AG04450 (cell line): ENCODE data around the gene TINCR. TPM values are rescaled to one million over a fixed set of nuclear protein-coding genes. Genes with fewer than 3 reads are reported as not detected.

ENCODE experiments used
- CTCF ChIA-PET: fragments of 300-600, 350-600 bp; formaldehyde crosslinking; extraction: SDS; loops from one replicate; lab custom pipeline; 2022; ENCODE audit warnings: antibody characterized with exemption, inconsistent platforms; lab: Charles Lee
- POLR2A ChIA-PET: fragments of 350-600 bp; formaldehyde crosslinking; extraction: SDS; loops from one replicate; lab custom pipeline; 2021; ENCODE audit warnings: antibody characterized with exemption, inconsistent platforms; lab: Yijun Ruan, JAX
- DNase-seq: peaks from one replicate; pipeline ENCODE4 v3.0.0-alpha.2; 2011; ENCODE audit warnings: low read depth, low spot score
- H3K27ac ChIP-seq: one replicate; pipeline ENCODE4 v1.5.1; 2012; ENCODE audit warnings: low read depth, low read length, control low read depth
- H3K27me3 ChIP-seq: one replicate; pipeline ENCODE4 v1.6.0; 2012; ENCODE audit warnings: low read length; ENCODE audit not compliant: control insufficient read depth, insufficient read depth
- H3K4me3 ChIP-seq: 2 replicates; pipeline ENCODE4 v1.5.1; 2011; ENCODE audit warnings: mild to moderate bottlenecking, low read depth, low read length, control low read depth
- H3K9me3 ChIP-seq: 2 replicates; pipeline ENCODE4 v1.5.1; 2012; ENCODE audit warnings: low read length; ENCODE audit not compliant: control insufficient read depth, insufficient read depth
- polyA plus RNA-seq: library from polyadenylated mRNA; depleted of rRNA; stranded (reverse); fragments of >200 nt; gene quantifications from 2 replicates; pipeline ENCODE4 v1.2.3, GENCODE V29; 2011
- TF ChIP-seq, protein P1 (sequence below): IDR thresholded peaks from 2 replicates; pipeline ENCODE4 v1.5.1; 2011; ENCODE audit warnings: low read depth, low read length, control low read depth, inconsistent platforms

Gene TINCR
- polyA plus RNA-seq, 1 experiment = 0.04 TPM

DNA sequence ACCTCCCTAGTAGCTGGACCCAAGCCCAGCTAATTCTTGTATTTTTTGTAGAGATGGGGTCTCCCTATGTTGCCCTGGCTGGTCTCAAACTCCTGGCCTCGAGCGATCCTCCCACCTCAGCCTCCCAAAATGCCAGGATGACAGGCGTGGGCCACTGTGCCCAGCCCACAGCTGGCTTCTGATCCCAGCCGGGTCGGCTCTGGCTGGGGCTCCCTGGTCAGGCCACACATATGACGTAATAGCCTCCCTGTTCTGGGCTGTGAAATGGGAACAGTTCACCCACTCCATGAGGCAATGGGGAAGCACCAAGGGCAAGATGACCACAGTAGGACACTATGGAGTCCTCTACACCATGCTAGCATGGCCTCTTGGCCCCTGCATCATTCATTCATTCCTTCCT lies 41.1 kb downstream of the TINCR start:
- Histone ChIP-seq H3K27ac (no peak overlapping the region), H3K27me3 (peaks cover 7% of the 10 kb centered on the region), H3K9me3 (no peaks in the 10 kb centered on the region), H3K4me3 (no peak overlapping the region)
- POLR2A ChIA-PET = no interaction called here
- CTCF ChIA-PET = no interaction called here
- TF ChIP-seq, protein P1, sequence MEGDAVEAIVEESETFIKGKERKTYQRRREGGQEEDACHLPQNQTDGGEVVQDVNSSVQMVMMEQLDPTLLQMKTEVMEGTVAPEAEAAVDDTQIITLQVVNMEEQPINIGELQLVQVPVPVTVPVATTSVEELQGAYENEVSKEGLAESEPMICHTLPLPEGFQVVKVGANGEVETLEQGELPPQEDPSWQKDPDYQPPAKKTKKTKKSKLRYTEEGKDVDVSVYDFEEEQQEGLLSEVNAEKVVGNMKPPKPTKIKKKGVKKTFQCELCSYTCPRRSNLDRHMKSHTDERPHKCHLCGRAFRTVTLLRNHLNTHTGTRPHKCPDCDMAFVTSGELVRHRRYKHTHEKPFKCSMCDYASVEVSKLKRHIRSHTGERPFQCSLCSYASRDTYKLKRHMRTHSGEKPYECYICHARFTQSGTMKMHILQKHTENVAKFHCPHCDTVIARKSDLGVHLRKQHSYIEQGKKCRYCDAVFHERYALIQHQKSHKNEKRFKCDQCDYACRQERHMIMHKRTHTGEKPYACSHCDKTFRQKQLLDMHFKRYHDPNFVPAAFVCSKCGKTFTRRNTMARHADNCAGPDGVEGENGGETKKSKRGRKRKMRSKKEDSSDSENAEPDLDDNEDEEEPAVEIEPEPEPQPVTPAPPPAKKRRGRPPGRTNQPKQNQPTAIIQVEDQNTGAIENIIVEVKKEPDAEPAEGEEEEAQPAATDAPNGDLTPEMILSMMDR = no peak
- DNase-seq = no peak

DNA sequence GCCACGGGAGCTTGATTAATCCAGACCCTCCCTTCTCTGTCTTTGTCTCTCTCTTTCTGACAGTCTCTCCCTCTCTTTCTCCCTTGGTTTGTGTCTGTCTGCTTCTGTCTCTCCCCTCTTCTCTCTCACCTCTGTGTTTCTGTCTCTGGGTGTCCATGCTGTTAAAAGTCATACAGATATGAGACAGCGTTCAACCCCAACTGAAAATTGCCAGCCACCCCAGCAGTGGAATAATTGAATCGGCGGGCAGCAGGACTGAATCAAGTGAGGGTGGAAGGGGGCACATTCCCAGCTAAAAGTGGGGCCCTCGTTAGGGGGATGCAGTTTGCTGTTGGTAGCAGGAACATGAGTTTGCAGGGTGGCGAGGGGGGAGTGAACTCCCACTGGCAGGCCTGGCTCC lies 43.7 kb downstream of the TINCR start:
- H3K9me3 ChIP-seq = peaks cover 3% of the 10 kb centered on the region; the same call in 1 of the 2 replicates
- H3K27me3 ChIP-seq = peaks cover 4% of the 10 kb centered on the region
- ChIA-PET CTCF (no interaction called here), POLR2A (no interaction called here)
- TF ChIP-seq, protein P1 = no peak
- no peak for DNase-seq
- no peak overlapping the region for H3K27ac ChIP-seq
- H3K4me3 ChIP-seq = no peak overlapping the region

DNA sequence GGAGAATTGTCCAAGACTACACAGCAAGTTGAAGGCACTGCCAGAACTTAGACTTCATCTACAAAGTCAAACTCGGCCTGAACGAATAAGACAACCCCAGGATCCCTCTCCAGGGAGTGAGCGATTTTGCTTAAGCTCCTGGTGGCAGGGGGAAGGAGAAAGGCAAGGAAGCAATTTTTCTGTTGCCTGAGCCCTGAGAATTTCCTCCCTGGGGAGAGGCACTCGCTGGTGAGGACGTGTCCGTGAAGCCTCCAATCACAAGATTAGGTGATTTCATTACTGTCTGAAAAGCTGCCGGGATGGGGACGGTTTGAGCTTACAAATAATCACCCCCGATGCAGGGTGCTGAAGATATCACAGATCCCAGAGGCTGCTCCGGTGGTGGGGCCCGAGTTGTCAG lies 45.6 kb downstream of the TINCR start:
- no peak for DNase-seq
- Histone ChIP-seq H3K27me3 (peaks cover 2% of the 10 kb centered on the region), H3K9me3 (peaks cover 3% of the 10 kb centered on the region; the same call in 1 of the 2 replicates), H3K27ac (no peak overlapping the region), H3K4me3 (no peak overlapping the region)
- ChIA-PET CTCF (interaction anchor here (0.7 kb wide), 1 partner anchor 16 kb away, joined by 3 read pairs; no protein-coding TSS in a partner anchor), POLR2A (interaction anchor here (0.6 kb wide), 1 partner anchor 46 kb away, joined by 5 read pairs; no protein-coding TSS in a partner anchor)
- TF ChIP-seq, protein P1 = no peak

DNA sequence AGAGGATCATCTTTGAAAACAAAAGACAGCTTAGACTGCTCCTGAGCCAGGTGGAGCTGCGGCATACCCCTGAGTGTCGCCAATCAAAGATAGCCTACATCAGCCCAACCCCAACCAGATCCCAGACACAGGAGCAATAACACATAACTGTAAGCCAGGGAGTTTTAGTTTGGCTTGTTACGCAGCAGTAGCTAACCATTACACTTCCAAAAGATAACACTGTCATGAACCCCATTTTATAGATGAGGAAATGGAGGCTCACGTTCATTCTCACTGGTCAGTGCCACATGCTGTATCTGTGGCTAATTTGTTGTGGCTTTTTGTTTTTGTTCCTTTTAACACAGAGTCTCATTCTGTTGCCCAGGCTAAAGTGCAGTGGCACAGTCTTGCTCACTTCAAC lies 47.3 kb downstream of the TINCR start:
- DNase-seq = no peak
- ChIA-PET POLR2A (no interaction called here), CTCF (no interaction called here)

DNA sequence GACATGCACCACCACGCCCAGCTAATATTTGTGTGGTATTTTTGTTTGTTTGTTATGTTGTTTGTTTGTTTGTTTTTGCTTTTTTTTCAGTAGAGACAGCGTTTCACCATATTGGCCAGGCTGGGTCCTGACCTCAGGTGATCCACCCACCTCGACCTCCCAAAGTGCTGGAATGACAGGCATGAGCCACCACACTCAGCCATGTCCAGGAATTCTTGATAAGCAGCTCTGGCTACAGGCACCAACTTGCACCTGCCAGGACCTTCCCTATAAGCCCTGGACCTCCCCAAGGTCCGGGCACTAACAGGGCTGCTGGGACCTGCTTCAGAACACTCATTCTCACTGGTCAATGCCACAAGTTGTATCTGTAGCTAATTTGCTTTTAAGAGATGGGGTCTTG lies 48.7 kb downstream of the TINCR start:
- no peak for DNase-seq
- TF ChIP-seq, protein P1 = no peak
- H3K9me3 ChIP-seq = peaks cover 24% of the 10 kb centered on the region
- POLR2A ChIA-PET = no interaction called here
- peaks cover 2% of the 10 kb centered on the region for H3K27me3 ChIP-seq
- no peak overlapping the region for H3K27ac ChIP-seq
- H3K4me3 ChIP-seq = no peak overlapping the region
- CTCF ChIA-PET = no interaction called here

More for the DNA sequence above, 47.3 kb downstream of the TINCR start:
- Histone ChIP-seq H3K27me3 (peaks cover 2% of the 10 kb centered on the region), H3K27ac (no peak overlapping the region), H3K4me3 (no peak overlapping the region), H3K9me3 (peaks cover 17% of the 10 kb centered on the region)
- TF ChIP-seq, protein P1 = no peak
